NB4 (cell line): Measurements from ENCODE around the gene PPP1R9B.

Source experiments
- DNase-seq: peaks from one replicate; pipeline ENCODE4 v3.0.0; 2010; ENCODE audit warnings: low read depth
- H3K4me3 ChIP-seq: one replicate; pipeline ENCODE4 v1.5.1; 2011; ENCODE audit warnings: mild to moderate bottlenecking, low read depth, low read length, moderate library complexity
- CTCF ChIP-seq: IDR thresholded peaks from one replicate; pipeline ENCODE4 v1.5.1; 2012; ENCODE audit warnings: low read depth, low read length
- MAX ChIP-seq: IDR thresholded peaks from 2 replicates; pipeline ENCODE4 v1.6.1; 2011; ENCODE audit warnings: low read depth, low read length
- MYC ChIP-seq: IDR thresholded peaks from 2 replicates; pipeline ENCODE4 v1.6.1; 2011; ENCODE audit warnings: low read depth, low read length
- POLR2A ChIP-seq: IDR thresholded peaks from 2 replicates; pipeline ENCODE4 v1.6.1; 2011; ENCODE audit warnings: mild to moderate bottlenecking; ENCODE audit not compliant: insufficient read length; ENCODE audit errors: extremely low read depth

Gene PPP1R9B

GRCh38 chr17:50184611-50185398 is 34.3 kb upstream of the PPP1R9B start:
- no peak for TF ChIP-seq MAX
- TF ChIP-seq POLR2A = no peak
- TF ChIP-seq CTCF = no peak
- no peak for TF ChIP-seq MYC
- DNase-seq = peak; percentile 74
- H3K4me3 ChIP-seq = no peak overlapping the region

- H3K4me3 ChIP-seq = no peak overlapping the region
- TF ChIP-seq MYC (no peak), CTCF (no peak), POLR2A (no peak), MAX (no peak)
- DNase-seq = peak; percentile 57
These were observed 33.6 kb upstream of the PPP1R9B start for GRCh38 chr17:50184064-50184463.

- H3K4me3 ChIP-seq = no peak overlapping the region
- peak; percentile 71 for DNase-seq
- TF ChIP-seq CTCF = no peak
- TF ChIP-seq MAX = 0 out of 2 replicates have a peak, but pooled peaks have one; percentile 22
These were observed 33.0 kb upstream of the PPP1R9B start for GRCh38 chr17:50183421-50183994.

GRCh38 chr17:50182783-50183420 is 32.4 kb upstream of the PPP1R9B start:
- no peak for DNase-seq
- TF ChIP-seq MAX = no peak
- TF ChIP-seq CTCF = no peak
- TF ChIP-seq MYC = no peak
- TF ChIP-seq POLR2A = no peak
- no peak overlapping the region for H3K4me3 ChIP-seq

- TF ChIP-seq POLR2A (no peak), MAX (no peak), MYC (no peak), CTCF (no peak)
- no peak overlapping the region for H3K4me3 ChIP-seq
- DNase-seq = no peak
These were observed 31.4 kb upstream of the PPP1R9B start for GRCh38 chr17:50181591-50182560.
